ENCODE data around the gene CDC42BPA. TPM values are rescaled to one million over a fixed set of nuclear protein-coding genes. Genes with fewer than 3 reads are reported as not detected.
A peak's percentile ranks its signal among the peaks of the same experiment; 100 is the strongest.

CDC42BPA gene
- total and polyA plus RNA-seq, 2 experiments from 2014 or later, result 25.1 to 25.2 TPM

- TF ChIP-seq, protein P1, sequence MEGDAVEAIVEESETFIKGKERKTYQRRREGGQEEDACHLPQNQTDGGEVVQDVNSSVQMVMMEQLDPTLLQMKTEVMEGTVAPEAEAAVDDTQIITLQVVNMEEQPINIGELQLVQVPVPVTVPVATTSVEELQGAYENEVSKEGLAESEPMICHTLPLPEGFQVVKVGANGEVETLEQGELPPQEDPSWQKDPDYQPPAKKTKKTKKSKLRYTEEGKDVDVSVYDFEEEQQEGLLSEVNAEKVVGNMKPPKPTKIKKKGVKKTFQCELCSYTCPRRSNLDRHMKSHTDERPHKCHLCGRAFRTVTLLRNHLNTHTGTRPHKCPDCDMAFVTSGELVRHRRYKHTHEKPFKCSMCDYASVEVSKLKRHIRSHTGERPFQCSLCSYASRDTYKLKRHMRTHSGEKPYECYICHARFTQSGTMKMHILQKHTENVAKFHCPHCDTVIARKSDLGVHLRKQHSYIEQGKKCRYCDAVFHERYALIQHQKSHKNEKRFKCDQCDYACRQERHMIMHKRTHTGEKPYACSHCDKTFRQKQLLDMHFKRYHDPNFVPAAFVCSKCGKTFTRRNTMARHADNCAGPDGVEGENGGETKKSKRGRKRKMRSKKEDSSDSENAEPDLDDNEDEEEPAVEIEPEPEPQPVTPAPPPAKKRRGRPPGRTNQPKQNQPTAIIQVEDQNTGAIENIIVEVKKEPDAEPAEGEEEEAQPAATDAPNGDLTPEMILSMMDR (IDR thresholded peaks at IDR 0.05; ENCODE audit: low read depth, low read length), result no peak
- DNase-seq (ENCODE audit: low read depth in 1 of 2, low spot score in 1 of 2), result peak in 1 of 2 donors; percentile 41
- Histone ChIP-seq H3K27ac (peak overlapping the region; percentile 83), H3K36me3 (no peaks in the 10 kb centered on the region), H3K4me3 (no peak overlapping the region), H3K9me3 (ENCODE audit: low read depth) (no peaks in the 10 kb centered on the region), H3K27me3 (no peaks in the 10 kb centered on the region), H3K4me1 (ENCODE audit: low read depth) (peaks cover 43% of the 10 kb centered on the region)
These were observed 322.6 kb downstream of the CDC42BPA start for GRCh38 chr1:226995365-226996332.

DNA sequence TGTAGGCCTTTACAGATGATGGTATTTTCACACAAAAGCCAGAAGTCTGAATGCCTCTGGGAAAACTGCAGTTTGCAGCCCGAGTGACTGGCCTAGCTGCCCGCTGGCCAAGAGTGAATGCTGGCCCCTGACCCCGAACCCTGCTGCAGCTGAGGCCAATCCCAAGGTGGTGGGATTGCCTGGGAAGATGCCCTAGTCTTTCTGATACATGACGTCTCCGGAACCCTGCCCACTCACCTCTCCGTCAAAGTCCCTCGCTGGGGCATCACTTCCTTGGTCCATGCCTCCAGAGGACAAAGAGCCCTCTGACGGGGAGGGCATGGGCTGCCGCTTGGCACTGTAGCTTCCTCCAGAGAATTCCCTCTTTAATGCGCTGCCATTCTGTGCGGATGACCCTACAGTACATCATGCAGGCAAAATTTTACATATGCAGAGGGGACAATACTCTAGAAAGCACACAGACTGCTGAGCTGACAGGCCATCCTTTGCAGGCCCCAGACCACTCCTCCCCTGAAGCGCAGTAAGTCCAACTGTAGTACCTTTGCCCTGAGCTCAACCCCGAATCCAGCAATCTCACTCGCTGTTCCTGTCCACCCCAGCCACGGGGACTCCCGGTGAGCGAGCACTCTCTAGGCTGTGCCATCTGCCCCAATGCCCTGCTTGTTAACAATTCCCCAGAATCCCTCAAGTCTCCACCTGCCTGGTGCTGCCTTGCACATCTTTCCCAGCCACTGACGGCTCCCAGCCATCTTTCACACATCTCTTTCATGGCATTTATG is 323.5 kb downstream of the CDC42BPA start:
- H3K4me1 ChIP-seq (ENCODE audit: low read depth), result peaks cover 51% of the 10 kb centered on the region
- no peak for DNase-seq (ENCODE audit: low read depth in 1 of 2, low spot score in 1 of 2)
- H3K27me3 ChIP-seq, result no peaks in the 10 kb centered on the region
- no peaks in the 10 kb centered on the region for H3K36me3 ChIP-seq
- no peaks in the 10 kb centered on the region for H3K9me3 ChIP-seq (ENCODE audit: low read depth)
- TF ChIP-seq, protein P1 (IDR thresholded peaks at IDR 0.05; ENCODE audit: low read depth, low read length), result no peak
- no peak overlapping the region for H3K4me3 ChIP-seq
- H3K27ac ChIP-seq, result peak overlapping the region; percentile 83

GRCh38 chr1:226993814-226994585 is 324.3 kb downstream of the CDC42BPA start:
- Histone ChIP-seq H3K27ac (peak overlapping the region; percentile 83), H3K27me3 (no peaks in the 10 kb centered on the region), H3K36me3 (no peaks in the 10 kb centered on the region), H3K4me1 (ENCODE audit: low read depth) (peaks cover 58% of the 10 kb centered on the region), H3K4me3 (no peak overlapping the region), H3K9me3 (ENCODE audit: low read depth) (no peaks in the 10 kb centered on the region)
- peak in 1 of 2 donors; percentile 79 for DNase-seq (ENCODE audit: low read depth in 1 of 2, low spot score in 1 of 2)
- TF ChIP-seq, protein P1 (IDR thresholded peaks at IDR 0.05; ENCODE audit: low read depth, low read length), result no peak

GRCh38 chr1:226991920-226992319 is 326.4 kb downstream of the CDC42BPA start:
- Histone ChIP-seq H3K27me3 (no peaks in the 10 kb centered on the region), H3K9me3 (ENCODE audit: low read depth) (no peaks in the 10 kb centered on the region), H3K36me3 (no peaks in the 10 kb centered on the region), H3K27ac (no peak overlapping the region), H3K4me1 (ENCODE audit: low read depth) (peaks cover 77% of the 10 kb centered on the region), H3K4me3 (no peak overlapping the region)
- TF ChIP-seq, protein P1 (IDR thresholded peaks at IDR 0.05; ENCODE audit: low read depth, low read length), result no peak
- no peak for DNase-seq (ENCODE audit: low read depth in 1 of 2, low spot score in 1 of 2)

DNA sequence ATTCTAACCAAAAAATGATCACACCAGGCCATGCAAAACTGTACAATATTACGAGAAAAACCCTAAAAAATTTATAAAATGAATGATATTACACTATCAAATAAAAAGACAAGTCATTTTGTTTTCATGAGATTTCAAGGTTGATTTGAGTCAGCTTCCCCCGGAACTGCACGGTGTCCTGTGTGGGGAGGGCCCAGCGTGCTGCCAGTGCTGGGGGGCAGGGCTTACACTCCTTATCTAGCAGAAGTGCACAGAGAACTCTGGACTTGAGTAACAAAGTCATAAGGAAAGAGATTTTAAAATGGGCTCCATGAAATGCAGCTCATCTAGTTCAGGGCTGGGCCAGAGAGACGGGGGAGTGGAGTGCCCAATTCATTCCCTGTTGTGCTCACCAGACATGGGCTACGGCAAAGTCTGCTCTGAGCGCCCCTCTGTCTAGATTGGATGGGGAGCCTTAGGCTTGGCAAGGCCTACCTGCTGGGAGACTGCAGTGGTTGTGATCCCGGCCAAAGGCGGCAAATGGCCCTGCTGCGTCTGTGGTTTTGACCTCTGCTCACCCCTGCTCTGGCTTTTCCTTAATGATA is 328.1 kb downstream of the CDC42BPA start:
- TF ChIP-seq, protein P1 (IDR thresholded peaks at IDR 0.05; ENCODE audit: low read depth, low read length), result no peak
- peak in 1 of 2 donors; percentile 59 for DNase-seq (ENCODE audit: low read depth in 1 of 2, low spot score in 1 of 2)
- Histone ChIP-seq H3K27me3 (no peaks in the 10 kb centered on the region), H3K4me1 (ENCODE audit: low read depth) (peaks cover 74% of the 10 kb centered on the region), H3K9me3 (ENCODE audit: low read depth) (no peaks in the 10 kb centered on the region), H3K27ac (peak overlapping the region; percentile 85), H3K36me3 (no peaks in the 10 kb centered on the region), H3K4me3 (no peak overlapping the region)

Data from cardiac muscle cell (in vitro differentiated cells and primary cell).